Measurements from ENCODE around the gene CINP. TPM values are rescaled to one million over a fixed set of nuclear protein-coding genes. Genes with fewer than 3 reads are reported as not detected.
A peak's percentile ranks its signal among the peaks of the same experiment; 100 is the strongest.
"Not testable (repeated sequence)": the region's sequence is repeated elsewhere in the genome, so short reads cannot be mapped to it uniquely, and the experiment has no call there.

Gene CINP
- total RNA-seq, 2 donors from 2014 or later: 33.5 to 37.8 TPM

DNA sequence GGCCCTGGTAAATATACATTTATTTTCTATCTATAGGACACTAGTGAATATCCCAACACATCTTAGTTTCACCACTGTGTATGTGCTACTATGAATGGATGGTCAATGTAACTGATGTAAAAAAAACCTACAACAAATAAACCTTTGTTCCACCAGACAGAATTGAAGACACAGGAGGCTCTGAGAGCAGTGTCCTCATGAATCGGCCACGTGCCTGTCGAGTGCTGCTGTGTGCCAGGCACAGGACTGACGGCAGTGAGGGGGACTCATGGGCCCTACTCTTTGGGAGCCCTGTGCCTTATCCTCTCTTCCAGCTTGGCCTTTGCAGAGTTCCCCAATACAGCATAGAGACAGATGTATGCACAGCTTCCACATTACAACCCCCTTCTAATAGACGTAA lies 18.2 kb downstream of the CINP start:
- peaks cover 86% of the 10 kb centered on the region for H3K36me3 Mint-ChIP-seq (ENCODE audit: low read depth)
- no peak for ATAC-seq (replicated peaks)
- H3K27me3 Mint-ChIP-seq: no peaks in the 10 kb centered on the region
- H3K27ac Mint-ChIP-seq: peak overlapping the region; percentile 41
- H3K4me1 Mint-ChIP-seq: no peaks in the 10 kb centered on the region
- no peaks in the 10 kb centered on the region for H3K9me3 Mint-ChIP-seq
- no peak overlapping the region for H3K4me3 Mint-ChIP-seq

DNA sequence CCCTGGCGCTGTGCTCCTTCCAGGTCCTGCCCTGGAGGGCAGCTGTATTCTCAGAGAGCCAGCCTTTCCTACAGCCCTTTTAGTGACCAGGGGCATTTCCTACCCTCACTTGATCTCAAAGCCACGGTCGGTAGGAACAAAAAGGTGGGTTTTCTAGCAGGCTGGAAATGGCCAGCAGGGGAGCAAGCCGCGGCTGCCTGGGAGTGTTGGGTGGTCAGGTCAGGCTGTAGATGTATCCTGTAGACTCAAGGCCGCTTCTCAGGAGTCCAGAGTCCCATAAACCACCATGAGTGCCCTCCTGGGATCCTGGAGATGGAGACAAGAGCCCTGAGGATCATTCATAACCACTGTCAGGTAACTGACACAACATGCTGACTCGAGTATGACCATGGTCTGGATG lies 18.6 kb downstream of the CINP start:
- no peak overlapping the region for H3K4me3 Mint-ChIP-seq
- no peaks in the 10 kb centered on the region for H3K4me1 Mint-ChIP-seq
- peaks cover 82% of the 10 kb centered on the region for H3K36me3 Mint-ChIP-seq (ENCODE audit: low read depth)

DNA sequence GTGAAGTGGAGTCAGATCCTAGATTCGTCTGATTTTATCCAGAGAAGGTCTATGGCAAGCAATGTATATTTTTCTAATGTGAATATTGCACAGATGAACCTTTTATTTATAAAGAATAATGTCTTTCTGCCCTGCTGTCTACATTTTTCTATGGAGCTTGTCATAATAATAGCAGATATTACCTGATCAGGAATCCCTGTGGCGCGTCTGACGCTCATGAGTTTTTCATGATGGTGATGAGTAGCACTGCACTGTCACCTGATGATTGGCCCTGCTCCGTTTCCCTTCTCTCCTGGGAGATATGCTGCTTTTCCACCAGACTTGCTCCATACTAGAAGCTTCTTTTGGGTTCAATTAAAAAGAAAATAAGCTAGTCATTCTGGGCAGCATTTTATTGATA lies 20.5 kb downstream of the CINP start:
- Mint-ChIP-seq H3K9me3 (no peaks in the 10 kb centered on the region), H3K27ac (no peak overlapping the region), H3K27me3 (no peaks in the 10 kb centered on the region), H3K4me3 (no peak overlapping the region), H3K36me3 (ENCODE audit: low read depth) (peaks cover 80% of the 10 kb centered on the region), H3K4me1 (no peaks in the 10 kb centered on the region)
- no peak for ATAC-seq (replicated peaks)

More for the DNA sequence above, 18.6 kb downstream of the CINP start:
- Mint-ChIP-seq H3K27me3 (no peaks in the 10 kb centered on the region), H3K27ac (no peak overlapping the region), H3K9me3 (no peaks in the 10 kb centered on the region)
- ATAC-seq (replicated peaks): no peak

DNA sequence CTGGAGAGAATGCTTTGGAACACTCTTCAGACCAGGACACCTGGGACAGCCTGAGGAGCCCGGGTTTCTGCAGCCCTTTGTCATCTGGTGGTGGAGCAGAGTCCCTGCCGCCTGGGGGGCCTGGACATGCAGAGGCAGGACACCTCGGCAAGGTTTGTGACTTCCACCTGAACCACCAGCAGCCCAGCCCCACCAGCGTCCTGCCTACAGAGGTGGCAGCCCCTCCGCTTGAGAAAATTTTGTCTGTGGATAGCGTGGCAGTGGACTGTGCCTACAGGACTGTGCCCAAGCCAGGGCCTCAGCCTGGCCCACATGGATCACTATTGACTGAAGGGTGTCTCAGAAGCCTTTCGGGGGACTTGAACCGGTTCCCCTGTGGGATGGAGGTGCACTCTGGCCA lies 21.1 kb downstream of the CINP start:
- no peaks in the 10 kb centered on the region for H3K27me3 Mint-ChIP-seq
- H3K36me3 Mint-ChIP-seq (ENCODE audit: low read depth): peaks cover 80% of the 10 kb centered on the region
- H3K4me3 Mint-ChIP-seq: no peak overlapping the region
- no peak overlapping the region for H3K27ac Mint-ChIP-seq
- no peaks in the 10 kb centered on the region for H3K4me1 Mint-ChIP-seq
- ATAC-seq (replicated peaks): no peak
- no peaks in the 10 kb centered on the region for H3K9me3 Mint-ChIP-seq

DNA sequence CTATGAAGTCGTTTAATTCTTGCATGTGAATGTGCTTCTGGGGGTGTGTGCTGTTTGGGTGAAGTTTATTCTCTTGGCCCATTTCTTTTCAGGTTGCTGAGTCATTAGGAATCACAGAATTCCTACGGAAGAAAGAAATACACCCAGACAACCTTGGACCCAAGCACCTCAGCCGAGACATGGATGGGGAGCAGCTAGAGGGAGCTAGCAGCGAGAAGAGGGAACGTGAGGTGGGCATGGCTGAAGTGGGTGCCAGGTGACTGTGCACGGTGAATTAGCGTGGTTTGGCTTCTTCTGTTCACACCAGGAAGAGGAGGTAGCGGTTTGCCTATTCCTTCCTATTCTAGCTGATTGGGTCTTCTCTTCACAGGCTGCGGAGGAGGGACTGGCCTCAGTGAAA lies 24.0 kb downstream of the CINP start:
- no peaks in the 10 kb centered on the region for H3K9me3 Mint-ChIP-seq
- H3K27ac Mint-ChIP-seq: no peak overlapping the region

DNA sequence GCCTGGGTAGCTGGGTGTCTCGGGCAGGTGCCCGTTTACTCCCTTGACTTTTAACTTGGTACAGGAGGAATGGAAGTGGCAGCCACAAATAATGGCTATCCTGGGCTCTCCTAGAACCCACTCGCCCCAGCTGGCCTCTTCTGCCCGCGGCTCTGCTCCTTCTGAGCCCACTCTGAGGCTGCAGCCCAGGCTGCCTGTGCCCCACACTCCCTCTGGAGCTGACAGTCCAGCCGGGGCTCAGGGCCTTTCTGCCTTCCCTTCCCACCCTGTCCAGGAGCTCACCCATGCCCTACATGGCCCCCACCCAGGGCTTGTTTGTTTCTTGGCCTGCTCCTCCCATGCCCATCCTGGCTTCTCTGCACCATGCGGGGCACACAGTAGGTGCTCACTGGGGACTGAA lies 27.5 kb downstream of the CINP start:
- H3K27me3 Mint-ChIP-seq: no peaks in the 10 kb centered on the region
- no peak overlapping the region for H3K4me3 Mint-ChIP-seq
- no peaks in the 10 kb centered on the region for H3K9me3 Mint-ChIP-seq
- H3K27ac Mint-ChIP-seq: no peak overlapping the region
- ATAC-seq (replicated peaks): no peak
- peaks cover 50% of the 10 kb centered on the region for H3K36me3 Mint-ChIP-seq (ENCODE audit: low read depth)
- no peaks in the 10 kb centered on the region for H3K4me1 Mint-ChIP-seq

More for the DNA sequence above, 24.0 kb downstream of the CINP start:
- no peaks in the 10 kb centered on the region for H3K27me3 Mint-ChIP-seq
- H3K36me3 Mint-ChIP-seq (ENCODE audit: low read depth): peaks cover 76% of the 10 kb centered on the region
- H3K4me1 Mint-ChIP-seq: no peaks in the 10 kb centered on the region
- no peak for ATAC-seq (replicated peaks)
- H3K4me3 Mint-ChIP-seq: no peak overlapping the region

DNA sequence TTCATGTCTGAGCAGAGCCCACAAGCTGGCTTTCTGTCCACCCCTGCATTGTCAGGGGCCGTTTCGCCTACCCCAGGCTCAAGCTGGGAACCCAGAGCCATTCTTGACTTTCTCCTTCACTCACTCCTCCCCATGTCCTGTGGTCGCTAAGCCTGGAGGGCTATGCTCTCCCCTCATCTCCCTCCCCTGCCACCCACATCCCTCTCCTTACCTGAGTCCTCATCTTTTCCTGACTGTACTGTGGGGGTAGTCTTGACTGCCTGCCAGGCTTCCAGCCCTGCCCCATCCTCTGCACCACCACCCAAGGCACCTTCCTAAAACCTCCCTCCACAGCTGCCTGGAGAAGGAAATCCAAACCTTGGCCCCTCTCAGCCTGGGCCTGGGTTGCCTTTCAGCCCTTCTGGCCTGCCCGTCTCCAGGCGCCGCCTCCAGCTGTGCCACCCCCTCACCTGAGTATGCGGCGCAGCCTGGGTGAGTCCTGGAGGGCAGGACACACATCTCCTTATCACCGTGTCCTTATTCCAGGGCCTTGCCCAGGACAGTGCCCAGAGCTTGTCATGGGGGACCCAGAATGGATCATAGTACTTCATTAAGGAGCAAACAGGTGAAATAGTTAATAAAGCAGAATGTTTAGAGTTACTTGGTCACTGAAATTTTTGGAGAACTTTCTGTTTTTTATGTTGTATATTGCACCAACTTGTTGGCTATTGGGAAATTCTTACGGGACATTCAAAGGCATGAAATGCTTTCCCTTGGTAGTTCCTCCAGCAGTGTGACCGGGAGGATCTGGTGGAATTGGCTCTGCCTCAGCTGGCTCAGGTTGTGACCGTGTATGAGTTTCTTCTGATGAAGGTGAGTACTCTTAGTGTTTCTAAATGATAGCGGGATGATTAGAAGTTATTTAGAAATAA lies 28.6 kb downstream of the CINP start:
- Mint-ChIP-seq H3K36me3 (ENCODE audit: low read depth) (peaks cover 50% of the 10 kb centered on the region), H3K4me3 (no peak overlapping the region), H3K27me3 (no peaks in the 10 kb centered on the region), H3K9me3 (no peaks in the 10 kb centered on the region), H3K4me1 (no peaks in the 10 kb centered on the region), H3K27ac (peak overlapping the region; percentile 32)
- no peak for ATAC-seq (replicated peaks)

DNA sequence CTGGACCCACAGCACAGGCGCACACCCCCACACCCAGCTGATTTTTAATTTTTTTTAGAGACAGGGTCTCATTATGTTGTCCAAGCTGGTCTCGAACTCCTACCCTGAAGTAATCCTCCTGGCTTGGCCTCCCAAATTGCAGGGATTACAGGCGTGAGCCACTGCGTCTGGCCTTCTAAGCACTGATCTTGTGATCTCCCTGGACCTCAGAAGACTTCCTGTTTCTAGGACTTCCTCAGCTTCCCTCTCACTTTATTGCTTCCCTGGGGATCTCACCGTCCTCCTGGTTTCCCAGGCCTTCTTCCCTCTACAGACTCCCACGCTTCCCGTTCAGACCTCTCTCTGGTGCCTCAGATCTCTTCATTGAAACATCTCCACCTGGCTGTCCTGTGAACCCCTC lies 29.3 kb downstream of the CINP start:
- peaks cover 45% of the 10 kb centered on the region for H3K36me3 Mint-ChIP-seq (ENCODE audit: low read depth)
- ATAC-seq (replicated peaks): no peak
- peak overlapping the region; percentile 32 for H3K27ac Mint-ChIP-seq
- H3K4me3 Mint-ChIP-seq: no peak overlapping the region
- H3K9me3 Mint-ChIP-seq: no peaks in the 10 kb centered on the region
- no peaks in the 10 kb centered on the region for H3K4me1 Mint-ChIP-seq
- H3K27me3 Mint-ChIP-seq: no peaks in the 10 kb centered on the region

DNA sequence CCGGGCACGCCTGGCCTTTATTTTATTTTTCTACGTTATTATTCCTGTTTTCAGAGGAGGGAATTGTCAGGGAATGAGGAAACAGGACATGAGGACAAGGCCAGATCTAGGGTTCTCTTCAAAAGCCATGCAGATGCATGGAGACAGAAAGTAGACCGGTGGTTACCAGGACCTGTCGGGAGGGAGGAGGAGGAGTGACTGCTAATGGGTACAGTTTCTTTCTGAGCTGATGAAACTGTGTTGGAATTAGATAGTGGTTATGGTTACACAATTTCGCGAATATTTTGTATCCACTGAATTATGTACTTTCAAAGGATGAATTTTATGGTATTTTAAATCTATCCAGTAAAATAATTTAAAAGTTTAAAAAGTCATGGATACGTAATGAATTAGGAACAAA lies 31.9 kb downstream of the CINP start:
- Mint-ChIP-seq H3K27me3 (no peaks in the 10 kb centered on the region), H3K27ac (no peak overlapping the region), H3K4me1 (no peaks in the 10 kb centered on the region), H3K36me3 (ENCODE audit: low read depth) (peaks cover 25% of the 10 kb centered on the region), H3K9me3 (no peaks in the 10 kb centered on the region), H3K4me3 (no peak overlapping the region)
- no peak for ATAC-seq (replicated peaks)

DNA sequence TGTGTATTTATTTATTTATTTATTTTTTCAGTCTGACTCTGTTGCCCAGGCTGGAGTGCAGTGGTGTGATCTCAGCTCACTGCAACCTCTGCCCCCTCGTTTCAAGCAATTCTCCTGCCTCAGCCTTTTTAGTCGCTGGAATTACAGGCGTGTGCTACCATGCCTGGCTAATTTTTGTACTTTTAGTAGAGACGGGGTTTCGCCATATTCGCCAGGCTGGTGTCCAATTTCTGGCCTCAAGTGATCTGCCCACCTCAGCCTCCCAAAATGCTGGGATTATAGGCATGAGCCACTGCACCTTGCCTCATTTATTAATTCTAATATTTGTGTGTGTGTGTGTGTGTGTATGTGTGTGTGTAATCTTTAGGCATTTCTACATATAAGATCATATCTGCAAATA lies 33.3 kb downstream of the CINP start:
- not testable (repeated sequence) for H3K27ac Mint-ChIP-seq; H3K4me3 Mint-ChIP-seq; H3K9me3 Mint-ChIP-seq; H3K4me1 Mint-ChIP-seq; ATAC-seq (replicated peaks); H3K27me3 Mint-ChIP-seq
- H3K36me3 Mint-ChIP-seq (ENCODE audit: low read depth): peaks cover 17% of the 10 kb centered on the region

DNA sequence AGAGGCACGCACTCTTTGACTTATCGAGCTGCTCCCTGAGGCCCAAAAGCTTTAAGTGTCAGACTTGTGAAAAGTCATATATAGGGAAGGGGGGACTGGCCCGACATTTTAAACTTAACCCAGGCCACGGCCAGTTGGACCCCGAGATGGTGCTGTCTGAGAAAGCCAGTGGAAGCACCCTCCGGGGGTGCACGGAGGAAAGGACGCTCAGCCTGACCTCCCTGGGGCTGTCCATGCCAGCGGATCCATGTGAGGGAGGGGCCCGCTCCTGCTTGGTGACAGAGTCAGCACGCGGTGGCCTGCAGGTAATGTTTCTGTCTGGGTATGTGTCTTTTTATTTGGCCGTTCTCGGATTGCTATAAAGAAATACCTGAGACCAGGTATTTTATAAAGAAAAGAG lies 36.1 kb downstream of the CINP start:
- ATAC-seq (replicated peaks): no peak
- H3K36me3 Mint-ChIP-seq (ENCODE audit: low read depth): peaks cover 6% of the 10 kb centered on the region
- H3K9me3 Mint-ChIP-seq: no peaks in the 10 kb centered on the region
- no peaks in the 10 kb centered on the region for H3K27me3 Mint-ChIP-seq
- H3K4me3 Mint-ChIP-seq: no peak overlapping the region
- H3K27ac Mint-ChIP-seq: no peak overlapping the region
- H3K4me1 Mint-ChIP-seq: no peaks in the 10 kb centered on the region

DNA sequence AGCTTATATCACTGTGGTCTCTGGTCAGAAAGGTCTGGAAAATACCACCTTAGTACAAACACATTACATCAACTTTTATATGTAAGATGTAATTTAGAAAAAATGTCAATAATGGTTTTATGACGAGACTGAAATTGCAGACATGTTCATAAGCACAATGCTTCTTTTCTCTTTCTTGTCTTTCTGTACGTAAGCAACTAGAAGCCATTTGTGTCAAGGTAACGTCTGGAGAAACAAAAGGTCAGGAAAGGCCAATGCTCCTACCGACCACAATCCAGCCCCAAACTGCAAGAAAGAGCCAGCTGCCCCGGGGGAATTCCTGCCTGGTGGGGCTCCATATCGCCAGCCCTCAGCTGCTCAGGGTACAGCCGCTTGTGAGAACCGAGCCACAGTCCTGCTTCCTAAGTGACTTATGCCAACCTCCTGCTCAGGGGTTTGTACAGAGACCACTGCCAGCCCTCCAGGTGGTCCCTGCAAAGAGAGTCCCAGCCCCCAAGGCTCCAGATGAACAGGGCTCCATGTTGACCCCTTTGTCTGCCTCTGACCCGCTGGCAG lies 36.8 kb downstream of the CINP start:
- ATAC-seq (replicated peaks): no peak
- H3K9me3 Mint-ChIP-seq: no peaks in the 10 kb centered on the region
- H3K4me3 Mint-ChIP-seq: no peak overlapping the region
- no peaks in the 10 kb centered on the region for H3K27me3 Mint-ChIP-seq
- no peaks in the 10 kb centered on the region for H3K4me1 Mint-ChIP-seq
- H3K36me3 Mint-ChIP-seq (ENCODE audit: low read depth): peaks cover 6% of the 10 kb centered on the region
- no peak overlapping the region for H3K27ac Mint-ChIP-seq

DNA sequence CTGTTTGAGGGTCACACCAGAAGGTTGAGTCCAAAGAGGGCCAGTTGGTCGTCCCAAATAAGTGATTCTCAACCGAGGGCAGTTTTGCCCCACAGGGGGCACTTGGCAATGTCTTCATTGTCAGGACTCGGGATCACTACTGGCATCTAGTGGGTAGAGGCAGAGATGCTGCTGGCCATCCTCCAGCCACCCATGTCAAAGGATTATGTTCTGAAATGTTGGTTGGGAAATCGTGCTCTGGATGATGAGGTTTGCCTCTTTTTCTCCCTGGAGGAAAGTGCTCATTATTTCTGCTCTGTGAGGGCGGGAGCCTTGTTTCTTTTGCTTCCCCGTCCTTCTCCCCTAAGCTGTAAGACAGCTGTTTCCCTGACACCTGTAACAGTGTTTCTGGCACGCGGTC lies 39.6 kb downstream of the CINP start:
- Mint-ChIP-seq H3K4me1 (peaks cover 6% of the 10 kb centered on the region), H3K27ac (no peak overlapping the region), H3K36me3 (ENCODE audit: low read depth) (peaks cover 6% of the 10 kb centered on the region), H3K4me3 (no peak overlapping the region), H3K9me3 (no peaks in the 10 kb centered on the region), H3K27me3 (no peaks in the 10 kb centered on the region)
- ATAC-seq (replicated peaks): no peak

DNA sequence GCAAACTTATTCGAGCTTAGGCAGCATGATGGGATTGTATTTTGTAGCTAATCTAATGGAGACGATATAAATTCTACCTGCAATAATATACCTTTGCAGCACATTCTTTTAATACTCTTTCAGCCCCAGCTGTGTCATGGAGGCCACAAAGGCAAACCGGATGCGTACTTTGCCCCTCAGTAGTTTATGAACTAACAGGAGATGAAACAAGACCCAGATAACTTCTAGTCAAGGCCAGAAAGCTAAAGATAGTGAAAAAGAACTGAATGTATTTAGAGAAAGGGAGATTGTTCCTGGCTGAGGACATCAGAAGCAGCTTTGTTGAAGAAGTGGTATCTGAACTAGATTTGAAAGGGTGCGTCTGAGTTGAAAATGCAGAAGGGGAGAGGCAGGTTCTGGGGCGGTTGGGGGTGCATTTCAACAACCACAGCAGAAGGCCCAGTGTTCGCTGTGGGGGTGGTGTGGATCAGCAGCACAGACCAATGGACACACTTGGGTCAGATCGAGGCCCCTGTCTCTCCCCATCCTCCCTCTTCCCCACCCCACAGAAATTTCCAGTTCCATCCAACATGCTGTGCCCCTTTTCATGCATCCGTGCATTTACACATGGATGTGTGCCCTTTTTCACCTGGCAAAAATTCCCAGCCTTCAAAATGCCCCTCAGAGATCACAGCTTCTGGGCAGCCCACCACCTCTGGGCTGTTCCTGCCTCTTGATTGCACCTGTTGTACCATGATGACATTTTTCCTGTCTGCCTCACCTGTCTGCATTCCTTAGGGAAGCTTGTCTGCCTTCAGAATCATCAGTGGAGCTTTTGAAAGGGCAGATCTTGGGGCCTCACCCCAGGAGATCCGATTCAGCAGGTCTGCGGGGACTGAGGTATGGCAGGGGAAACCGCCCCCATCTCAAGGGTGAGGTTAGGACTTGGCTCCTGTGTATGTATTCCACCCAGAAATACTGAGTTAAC lies 41.0 kb downstream of the CINP start:
- Mint-ChIP-seq H3K4me3 (no peak overlapping the region), H3K36me3 (ENCODE audit: low read depth) (peaks cover 20% of the 10 kb centered on the region), H3K4me1 (peaks cover 18% of the 10 kb centered on the region), H3K27ac (no peak overlapping the region), H3K9me3 (no peaks in the 10 kb centered on the region), H3K27me3 (no peaks in the 10 kb centered on the region)
- ATAC-seq (replicated peaks): no peak
